HG03066 (cell line): ENCODE measurements around the gene ZFYVE28.

ENCODE experiments used
- ATAC-seq: cut with Tn5 transposase; IDR thresholded peaks from one replicate; pipeline ENCODE4 v1.9.1; 2021; ENCODE audit warnings: low read depth; ENCODE audit not compliant: unreplicated experiment

The ZFYVE28 gene

DNA sequence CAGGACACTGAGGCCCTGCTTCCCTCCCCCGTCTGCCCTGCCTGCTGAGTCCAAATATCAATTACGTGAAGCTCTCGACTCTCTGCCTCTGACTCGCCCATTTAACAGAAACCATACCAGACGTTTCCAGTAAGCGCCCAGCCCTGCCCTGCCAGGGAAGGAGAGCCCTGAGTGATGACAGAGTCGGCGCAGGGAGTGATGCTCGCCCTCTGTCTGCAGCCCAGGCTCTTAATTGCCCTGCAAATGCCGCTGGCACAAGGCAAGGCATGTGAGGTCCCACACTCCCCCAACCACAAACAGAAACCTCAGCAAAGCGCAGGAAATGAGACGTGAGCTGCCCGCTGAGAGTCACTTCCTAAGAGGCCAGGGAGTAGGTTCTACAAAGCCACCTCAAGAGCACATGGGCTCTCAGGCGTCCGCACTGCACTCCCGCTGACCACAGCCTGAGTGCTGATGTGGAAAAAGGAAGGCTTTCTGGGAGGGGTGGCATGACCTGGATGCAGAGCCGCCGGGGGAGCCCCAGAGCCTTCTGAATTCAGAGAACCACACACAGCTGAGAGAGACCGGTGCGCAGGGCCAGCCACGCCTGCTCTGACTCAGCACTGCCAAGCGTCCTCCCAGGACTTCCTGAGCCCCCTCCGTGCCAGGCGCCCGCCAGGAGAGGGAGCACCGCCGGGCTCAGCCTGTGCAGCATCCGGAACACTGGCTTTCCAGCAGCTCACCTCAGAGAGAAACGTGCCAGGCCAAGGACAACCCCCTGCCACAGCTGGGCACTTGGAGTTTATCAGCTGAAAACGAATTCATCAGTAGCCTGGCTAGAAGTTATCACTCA, 5.3 kb downstream of the ZFYVE28 start:
- peak; percentile 59 for ATAC-seq

DNA sequence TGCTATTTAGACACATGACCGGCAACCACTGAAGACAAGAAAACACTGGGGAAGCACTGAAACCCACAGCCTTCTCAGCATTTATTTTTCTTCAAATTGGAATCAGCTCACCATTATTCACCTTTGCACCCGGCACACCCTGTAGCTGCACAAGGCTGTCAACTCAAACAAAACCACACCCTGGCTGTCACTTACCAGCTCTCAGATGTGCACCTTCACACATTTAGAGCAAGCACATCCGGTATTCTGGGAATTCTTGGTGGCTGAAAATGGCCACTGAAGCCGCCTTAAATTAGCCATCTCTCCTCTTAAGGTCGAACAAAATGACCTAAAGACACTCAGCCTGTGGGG, 5.9 kb downstream of the ZFYVE28 start:
- peak; percentile 38 for ATAC-seq

DNA sequence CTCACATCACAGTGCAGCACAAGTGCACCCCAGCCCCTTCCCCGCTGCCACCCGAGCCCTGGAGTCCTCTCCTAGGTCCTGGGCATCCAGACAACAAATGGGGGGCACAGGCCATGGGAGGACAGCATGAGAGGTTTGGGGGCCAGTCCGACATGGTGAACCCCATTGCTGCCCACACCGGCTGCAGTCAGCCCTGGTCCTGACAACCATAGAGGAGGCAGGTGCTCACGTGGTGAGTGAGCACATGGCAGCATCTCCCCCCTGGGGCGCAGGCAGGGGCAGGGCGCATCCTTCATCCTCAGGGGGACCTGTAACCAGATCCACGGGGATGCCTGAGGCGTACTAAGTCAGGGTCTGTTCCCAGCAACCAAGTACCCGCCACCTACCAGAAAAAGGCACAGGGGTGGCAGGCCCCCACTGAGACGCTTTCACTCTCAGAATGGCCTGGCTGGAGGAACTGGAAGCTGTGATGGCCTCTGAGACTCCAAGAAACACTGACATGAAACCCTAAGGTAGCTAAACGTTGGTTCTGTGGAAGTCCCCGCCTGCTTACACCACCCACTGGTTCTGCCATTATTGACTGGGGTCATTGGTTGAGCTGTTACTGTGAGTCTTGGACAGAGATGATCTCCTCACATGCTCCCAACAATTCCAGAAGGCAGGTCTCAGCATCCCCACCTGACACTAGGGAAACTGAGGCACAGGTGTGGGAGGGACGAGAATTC, 6.5 kb downstream of the ZFYVE28 start:
- no peak for ATAC-seq

DNA sequence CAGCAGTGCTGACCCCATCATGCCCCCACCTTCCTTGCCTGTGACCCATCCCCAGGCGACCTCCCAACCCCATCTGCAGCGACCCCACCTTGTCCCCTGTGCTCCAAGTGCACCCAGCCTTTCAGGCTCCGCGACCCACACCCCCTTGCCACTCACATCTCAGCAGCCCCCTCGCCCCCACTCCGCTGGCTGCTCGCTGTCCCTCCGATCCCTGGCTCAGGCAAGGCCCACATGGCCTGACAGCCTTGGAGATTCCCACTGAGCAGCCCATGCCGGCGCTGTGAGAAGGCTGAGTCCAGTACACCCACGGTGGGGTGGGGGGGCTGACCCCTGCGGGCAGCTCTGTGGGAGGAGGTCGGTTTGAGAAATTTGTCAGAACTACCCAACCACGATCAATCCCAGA, 9.1 kb downstream of the ZFYVE28 start:
- ATAC-seq: no peak

DNA sequence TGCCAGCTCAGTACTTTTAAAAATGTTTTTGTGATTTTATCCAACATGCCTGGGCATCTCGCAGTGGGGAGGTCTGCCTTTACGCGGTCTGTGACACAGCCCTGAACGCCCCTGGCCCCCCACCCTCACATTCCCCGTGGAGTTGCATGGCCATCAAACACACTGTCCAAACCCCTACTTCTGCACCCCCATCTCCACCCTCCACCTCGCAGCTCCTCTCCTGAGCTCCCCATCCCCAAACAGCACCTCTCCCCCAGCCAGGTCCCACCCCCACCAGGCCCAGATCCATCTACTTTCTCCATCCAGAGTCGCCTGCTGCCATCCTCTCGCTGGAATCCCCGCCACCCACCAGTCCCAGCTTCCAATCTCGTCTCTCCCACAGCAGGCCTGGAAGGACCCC, 9.5 kb downstream of the ZFYVE28 start:
- ATAC-seq: no peak

DNA sequence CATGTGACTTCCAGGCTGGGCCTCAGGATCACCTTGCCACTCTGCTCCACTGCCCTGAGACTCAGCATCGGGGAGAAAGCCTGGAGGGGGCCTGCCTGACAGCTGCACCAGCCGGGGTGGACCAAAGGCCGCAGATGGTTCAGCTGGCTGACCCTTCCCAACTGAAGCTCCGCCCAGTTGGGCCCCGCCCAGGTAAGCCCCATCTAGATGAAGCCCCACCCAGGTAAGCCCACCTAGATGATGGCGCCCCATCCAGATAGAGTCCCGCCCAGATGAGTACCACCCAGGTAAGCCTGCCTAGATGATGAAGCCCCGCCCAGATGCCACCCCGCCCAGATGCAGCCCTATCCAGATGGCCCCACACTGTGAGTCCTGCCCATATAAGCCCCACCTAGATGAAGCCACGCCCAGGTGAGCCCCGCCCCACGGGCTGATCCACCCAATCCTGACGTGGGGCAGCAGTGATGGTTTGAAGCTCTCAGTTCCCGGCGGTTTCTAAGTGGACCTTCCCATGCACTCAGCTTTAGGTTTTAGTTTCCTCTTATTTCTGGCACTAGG, 10.0 kb downstream of the ZFYVE28 start:
- no peak for ATAC-seq

DNA sequence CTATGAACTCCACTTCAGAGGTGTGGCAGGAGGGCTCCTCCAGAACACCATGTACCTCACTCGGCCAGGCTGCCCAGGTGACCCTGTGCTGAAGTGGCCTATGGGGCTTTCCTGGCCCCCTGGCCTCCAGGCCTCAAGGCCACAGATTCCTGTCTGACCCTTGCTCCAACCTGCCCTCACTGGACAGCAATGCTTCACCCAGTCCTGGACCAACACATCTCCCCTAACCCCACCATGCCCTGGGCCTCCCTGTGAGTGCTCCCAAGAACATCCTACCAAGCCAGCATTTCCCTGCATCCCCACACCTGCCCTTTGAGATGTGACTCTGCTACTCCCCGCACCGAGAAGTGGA, 10.5 kb downstream of the ZFYVE28 start:
- ATAC-seq: no peak

DNA sequence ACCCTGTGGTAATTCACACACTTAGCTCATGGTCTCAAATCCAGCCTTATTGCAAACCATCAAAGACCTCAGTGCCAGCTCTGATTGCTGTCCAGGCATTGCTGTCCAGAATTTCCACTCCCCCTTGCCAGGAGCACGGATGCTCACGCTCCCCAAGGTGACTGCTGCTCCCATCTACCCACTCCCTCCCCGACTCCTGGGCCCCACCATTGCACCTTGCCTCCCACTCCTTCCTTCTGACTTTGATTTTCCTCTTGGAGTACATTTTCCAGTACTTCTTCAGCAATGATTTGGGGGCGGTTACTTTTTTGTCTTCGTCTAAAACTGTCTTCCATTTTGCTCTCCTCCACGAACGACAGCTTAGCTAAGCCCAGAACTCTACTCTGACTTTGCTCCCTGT, 11.5 kb downstream of the ZFYVE28 start:
- ATAC-seq: no peak

DNA sequence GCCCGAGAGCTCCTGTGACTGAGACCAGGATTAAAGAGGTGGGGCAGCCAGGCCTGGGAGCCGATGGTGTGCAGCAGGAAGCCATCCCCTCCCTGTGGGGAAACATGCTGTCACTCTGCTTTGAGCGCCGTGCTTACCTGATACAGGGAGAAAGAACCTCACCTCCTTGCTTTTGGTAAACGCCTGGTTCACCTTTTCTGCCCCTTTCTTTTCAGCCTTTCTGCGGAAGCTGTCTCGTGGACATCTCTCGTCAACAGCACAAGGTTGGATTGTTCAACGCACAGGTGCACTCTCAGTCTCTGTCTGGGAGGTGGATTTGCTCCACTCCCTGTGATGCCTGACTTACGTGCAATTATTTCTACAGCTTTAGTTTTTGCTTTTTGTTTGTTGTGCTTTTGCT, 12.0 kb downstream of the ZFYVE28 start:
- no peak for ATAC-seq

DNA sequence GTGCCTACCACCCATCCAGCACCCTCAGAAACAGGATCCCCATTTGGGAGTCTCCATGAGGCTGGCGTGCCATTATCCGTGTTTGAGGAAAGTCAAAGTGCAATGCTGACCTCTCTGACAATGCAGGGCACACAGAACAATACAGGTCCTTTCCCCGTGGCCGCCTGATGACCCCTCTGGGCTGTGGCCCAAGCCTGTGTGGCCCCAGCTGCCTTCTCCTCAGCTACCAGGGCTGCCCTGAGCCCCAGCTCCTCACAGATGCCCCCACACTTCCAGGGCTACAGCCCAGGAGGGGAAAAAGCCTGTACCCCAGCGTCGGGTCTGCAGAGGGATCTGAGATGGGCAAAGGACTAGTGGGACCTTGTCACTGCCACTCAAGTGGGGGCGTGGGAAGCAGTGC, 15.5 kb downstream of the ZFYVE28 start:
- no peak for ATAC-seq

DNA sequence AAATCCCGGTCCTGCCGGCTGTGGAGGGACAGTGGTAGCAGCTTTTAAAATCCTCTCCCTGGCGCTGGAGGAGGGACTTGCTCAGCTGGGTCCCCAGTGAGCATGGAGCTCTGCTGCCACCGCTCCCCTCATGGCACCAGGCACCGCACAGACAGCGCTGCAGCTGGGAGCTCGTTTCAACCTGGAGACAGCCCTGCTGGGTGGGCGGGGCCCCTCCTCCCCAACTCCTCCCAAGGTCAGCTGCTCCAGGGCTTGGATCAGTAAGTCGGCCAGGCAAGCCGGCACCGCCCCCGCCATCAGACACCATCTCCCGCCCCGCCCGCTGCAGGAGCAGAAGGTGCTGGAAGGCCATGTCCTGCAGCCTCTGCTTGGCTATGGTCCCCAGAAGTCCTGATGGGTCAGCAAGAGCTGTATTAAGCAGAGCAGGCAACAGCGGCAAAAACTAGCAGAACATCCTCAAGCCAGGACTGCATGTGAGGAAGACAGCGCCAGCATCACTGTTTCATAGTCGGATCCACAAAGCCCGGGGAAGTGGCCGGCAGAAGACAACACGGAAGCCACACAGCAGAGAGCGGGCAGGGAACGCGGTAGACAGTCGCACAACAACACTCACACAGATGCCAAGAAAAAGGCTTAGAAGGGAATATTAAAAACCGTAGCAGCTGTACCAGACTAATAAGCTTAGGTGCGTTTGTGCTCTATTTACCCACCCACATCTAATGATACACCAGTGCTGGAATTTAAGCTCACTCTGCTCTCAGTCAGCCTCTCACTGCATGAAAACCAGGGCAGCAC, 16.2 kb downstream of the ZFYVE28 start:
- ATAC-seq: no peak

DNA sequence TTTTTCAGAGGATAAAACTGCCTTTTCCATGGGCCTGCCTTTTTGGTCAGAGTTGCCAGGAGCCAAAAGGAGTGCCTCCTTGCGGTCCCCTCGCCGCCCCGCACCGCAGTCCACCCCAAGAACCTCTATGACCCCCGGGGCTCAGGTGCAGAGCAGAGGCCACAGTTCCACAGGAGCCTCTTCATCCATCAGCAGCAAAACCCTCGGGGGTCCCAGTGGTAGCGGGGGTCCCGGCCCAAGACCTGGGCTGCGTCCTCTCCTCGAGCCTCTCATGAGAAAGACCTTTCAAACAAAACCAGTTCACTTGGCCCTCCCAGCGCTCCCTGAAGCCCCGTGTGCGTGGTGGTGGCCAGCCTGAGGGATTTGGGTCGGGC, 16.8 kb downstream of the ZFYVE28 start:
- ATAC-seq: no peak

DNA sequence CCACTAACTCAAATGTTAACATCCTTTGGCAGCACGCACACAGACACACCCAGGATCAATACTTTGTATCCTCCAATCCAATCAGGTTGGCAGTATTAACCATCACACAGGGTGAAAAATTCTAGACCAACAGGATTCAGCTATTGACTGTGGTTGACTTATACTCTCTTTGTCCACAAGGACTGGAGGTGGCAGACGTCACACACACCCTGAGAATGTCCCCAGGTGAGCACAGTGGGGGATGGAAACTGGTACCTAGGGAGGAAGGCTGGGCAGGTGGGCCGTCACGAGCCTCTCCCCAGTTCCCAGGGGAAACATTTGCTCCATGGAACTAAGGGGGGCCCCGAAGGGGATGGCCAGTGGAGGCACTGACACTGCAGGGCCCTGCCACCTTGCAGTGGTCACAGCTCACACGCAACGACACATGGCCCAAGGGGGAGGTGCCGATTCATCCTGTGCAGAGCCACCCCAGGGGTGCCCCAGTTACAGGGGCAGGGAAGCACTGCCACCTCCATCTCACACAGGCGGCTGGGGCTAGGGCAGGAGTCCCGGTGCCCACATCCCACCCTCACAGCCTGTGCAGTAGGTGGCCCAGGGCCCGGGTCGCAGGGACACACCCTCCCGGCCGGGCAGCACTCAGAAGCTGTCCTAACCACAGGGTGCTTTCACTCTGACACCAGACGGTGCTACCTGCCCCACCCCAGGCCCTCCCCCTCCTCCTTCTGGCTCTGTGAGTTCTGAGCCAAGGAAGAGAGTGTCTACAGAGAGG, 17.4 kb downstream of the ZFYVE28 start:
- no peak for ATAC-seq

DNA sequence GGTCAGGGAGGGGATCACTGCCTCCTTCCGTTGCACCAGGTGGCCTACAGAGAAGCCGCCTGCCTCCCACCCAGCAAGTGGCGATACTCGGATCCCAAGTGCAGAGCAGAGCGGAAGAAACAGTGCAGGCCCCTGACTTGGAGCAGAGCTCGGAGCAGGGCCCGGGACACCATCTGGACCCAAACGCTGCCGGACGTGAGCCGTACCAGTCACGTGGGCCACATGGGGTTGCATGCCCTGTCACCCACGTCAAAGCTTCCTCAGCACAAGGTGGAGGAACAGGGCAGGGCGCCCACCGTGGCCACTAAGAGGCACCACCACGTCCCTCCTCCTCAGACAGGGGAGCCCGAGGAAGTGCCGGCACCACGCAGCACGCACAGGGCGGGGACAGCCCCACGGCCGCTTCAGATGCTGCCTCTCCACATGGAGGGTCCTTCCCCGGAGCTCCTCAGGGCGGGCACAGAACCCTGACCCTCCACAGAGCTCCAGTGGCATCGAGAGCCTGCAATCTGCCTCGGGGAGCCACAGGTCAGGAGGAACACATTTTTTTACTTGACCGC, 18.7 kb downstream of the ZFYVE28 start:
- no peak for ATAC-seq

DNA sequence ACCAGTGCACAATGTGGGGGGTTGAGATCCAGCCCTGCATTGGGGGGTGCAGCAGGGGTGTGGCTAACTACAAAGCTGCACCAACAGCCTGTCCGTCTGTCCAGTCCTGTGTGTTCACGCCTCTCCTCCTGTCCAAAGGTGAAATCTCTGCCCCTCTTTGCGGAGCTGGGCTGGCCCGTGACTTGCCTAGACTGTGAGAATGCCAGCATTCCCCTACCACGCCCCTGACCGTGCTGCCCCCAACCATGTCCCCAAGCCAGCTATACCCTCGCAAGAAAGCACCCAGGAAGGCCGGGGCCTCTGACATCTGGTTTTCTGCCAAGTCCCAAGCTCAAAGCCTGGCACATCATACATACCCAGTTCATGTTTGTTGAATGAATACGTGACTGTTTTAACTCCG, 19.2 kb downstream of the ZFYVE28 start:
- no peak for ATAC-seq

DNA sequence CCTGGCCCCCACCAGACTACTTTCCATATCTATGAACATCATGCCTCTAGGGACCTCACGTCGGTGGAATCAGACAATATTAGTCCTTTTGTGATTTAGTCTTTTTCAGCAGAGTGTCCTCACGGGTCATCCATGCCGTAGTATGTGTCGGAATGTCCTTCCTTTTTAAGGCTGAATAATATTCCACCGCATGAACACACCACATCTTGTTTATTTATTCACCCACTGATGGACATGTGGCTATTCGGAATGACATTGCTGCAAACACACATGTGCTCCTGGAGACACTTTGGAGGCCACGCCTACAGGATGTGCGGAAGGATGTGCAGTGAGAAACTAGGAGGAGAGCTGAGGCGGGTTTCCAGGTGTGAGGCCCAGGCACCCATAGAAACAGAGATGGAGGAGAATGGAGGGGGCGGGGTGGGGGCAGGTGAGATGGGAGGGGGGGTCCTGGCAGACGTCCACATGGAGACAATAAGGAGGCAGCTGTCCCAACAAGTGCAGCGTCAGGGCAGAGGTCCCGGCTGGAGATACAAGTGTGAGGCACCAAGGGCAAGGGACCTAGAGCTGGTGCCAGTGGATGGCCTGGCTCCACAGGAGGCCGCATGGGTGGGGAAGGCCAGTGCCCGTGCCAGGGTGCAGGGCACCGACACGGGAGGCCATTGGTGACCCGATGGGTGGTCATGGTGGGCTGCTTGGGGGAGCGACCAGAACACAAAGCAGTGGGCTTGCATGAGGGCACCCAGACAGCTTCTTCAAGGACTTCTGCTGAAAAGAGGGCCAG, 20.7 kb downstream of the ZFYVE28 start:
- no peak for ATAC-seq

DNA sequence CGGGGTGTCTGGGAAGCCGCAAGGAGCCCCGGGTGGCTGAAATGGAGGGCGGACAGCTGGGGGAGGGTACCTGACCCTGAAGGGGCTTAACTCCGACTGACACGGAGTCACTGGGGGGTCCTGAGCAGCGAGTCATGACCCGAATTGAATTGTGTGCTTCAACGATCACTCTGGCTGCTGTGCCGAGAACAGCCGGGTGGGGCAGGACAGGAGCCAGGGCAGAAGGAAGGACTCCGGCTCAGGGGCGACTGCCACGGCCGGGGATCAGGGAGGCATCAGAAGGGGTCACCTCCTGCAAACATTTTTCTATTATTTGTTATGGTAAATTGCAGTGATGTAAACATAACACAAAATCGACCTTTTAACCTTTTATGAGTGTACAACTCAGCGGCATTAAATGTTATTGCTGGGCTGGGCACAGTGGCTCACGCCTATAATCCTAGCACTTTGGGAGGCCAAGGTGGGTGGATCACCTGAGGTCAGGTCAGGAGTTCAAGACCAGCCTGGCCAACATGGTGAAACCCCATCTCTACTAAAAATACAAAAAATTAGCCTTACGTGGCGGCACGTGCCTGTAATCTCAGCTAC, 21.6 kb downstream of the ZFYVE28 start:
- ATAC-seq: no peak

DNA sequence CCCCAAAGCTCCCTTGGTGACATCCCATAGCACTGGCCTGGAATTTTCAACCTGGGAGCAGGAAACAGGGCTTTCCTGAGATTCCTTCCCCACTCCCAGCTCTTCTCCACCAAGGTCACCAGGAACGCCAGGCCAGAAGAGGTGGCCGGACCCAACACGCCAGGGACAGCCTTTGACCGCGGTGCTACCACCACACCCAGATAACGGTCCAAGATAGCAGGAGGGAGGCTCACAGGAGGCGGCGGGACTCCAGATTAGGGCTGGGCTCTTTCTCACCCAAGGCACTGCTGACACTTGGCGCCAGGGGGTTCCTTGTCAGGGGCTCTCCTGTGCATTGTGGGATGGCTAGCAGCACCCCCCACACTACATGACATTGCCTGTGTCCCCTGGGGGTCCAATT, 22.9 kb downstream of the ZFYVE28 start:
- no peak for ATAC-seq

DNA sequence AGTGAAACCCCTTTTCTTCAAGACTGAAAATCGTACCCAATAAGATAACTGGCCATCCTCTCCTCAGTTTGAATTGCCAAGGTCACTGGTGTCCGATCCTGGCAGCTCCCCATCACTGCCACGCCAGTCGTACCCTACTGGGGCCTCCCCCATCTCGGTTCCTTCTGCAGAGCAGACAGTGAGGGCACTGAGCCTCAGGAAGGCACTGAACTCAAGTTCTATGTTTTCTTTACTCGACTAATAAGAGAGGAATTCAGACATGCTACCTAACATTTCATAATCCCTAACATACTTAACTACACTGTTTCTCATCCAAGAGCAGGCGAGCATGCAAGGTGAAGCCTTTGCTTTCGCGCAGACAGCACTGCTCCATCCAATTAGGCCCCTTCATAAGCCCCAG, 23.4 kb downstream of the ZFYVE28 start:
- no peak for ATAC-seq
